Activated CD4-positive, alpha-beta T cell treated with anti-CD3 and anti-CD28 coated beads for 48 hours (primary cell): ENCODE measurements around the gene DACT3.
A peak's percentile ranks its signal among the peaks of the same experiment; 100 is the strongest.

Source experiments
- DNase-seq: peaks from one replicate; pipeline ENCODE4 v3.0.0-alpha.2; 2020

The DACT3 gene

GRCh38 chr19:46661020-46661731 lies at the start of gene DACT3:
DACT3 (minus strand) TSS chr19:46661182; CDS start chr19:46661064, 118 bp downstream.
- peak; percentile 100 for DNase-seq

DNA sequence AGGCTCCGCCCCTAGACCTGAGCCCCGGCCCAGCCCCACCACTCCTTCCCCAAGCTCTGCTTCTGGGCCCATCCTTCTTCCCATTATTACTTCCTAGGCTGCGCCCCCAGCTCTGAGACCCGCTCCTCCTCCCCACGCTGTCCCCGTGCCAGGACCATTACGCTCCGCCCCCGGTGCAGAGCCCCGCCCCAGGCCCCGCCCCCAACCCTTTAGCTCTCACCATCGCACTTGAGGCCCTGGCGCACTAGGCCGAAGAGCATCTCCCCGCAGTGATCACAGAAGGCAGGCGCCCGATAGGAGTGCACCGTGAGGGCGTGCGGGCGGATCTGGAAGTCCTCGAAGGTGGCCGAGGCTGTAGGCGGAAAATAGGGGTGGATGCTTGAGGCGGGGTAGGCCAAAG lies 49.7 kb upstream of the DACT3 start:
- DNase-seq, result no peak

- DNase-seq, result peak; percentile 93
Measured at GRCh38 chr19:46704379-46705076, 43.5 kb upstream of the DACT3 start.

DNA sequence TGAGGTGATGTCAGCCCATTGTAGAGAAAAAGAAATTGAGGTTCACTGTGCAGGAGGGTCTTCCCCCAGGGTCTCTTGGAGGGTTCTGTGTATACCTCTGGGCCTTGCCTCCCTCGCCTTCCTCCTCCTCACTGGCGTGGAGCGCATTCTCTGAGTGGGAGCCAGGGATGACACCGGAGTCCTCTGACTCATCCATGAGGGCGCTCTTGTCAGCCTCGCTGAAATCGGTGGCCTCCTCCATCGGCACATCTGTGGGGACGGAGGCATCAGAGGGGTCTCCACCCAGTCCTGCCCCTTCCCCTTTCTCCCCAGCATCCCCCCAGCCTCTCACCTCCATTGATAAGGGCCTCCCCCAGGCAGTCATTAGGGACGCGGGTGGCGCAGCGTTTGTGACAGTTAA lies 39.7 kb upstream of the DACT3 start:
- DNase-seq, result no peak

DNA sequence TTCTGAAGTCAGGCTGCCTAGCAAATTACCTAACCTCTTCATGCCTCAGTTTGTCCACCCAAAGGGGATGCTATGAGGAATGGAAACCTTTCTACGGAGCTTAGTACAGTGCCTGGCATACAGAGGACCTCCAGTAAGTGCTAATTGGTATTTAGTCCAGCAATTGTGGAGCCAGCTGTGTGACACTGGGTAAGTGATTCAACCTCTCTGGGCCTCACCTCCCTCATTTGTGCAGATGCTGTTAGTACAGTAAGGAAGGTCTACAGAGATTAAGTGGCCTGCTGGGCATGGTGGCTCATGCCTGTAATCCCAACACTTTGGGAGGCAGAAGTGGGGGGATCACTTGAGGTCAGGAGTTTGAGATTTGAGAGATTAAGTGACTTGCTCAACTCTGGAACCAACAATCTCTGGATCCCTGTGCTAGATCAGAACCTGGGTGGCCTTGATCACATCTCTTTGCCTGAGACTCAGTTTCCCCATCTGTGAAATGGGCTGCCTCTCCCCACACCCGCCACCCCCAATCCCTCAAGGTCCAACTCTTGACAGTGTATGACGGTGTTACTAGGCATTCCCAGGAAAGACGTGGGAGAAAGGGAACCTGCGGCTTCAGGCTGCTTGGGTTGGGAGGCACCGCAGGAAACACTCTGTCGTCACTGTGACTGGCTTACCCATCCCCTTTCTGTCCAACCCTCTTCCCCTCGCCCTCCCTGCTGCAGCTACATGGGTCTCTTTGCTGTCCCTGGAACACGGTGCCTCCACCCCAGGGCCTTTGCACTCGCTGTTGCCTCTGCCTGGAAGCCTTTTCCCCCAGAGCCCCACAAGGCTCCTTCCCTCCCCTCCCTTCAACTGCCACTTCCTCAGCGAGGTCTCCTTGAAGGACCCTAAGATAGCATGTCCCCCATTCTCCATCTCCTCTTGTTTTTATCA lies 37.7 kb upstream of the DACT3 start:
- DNase-seq, result no peak

DNA sequence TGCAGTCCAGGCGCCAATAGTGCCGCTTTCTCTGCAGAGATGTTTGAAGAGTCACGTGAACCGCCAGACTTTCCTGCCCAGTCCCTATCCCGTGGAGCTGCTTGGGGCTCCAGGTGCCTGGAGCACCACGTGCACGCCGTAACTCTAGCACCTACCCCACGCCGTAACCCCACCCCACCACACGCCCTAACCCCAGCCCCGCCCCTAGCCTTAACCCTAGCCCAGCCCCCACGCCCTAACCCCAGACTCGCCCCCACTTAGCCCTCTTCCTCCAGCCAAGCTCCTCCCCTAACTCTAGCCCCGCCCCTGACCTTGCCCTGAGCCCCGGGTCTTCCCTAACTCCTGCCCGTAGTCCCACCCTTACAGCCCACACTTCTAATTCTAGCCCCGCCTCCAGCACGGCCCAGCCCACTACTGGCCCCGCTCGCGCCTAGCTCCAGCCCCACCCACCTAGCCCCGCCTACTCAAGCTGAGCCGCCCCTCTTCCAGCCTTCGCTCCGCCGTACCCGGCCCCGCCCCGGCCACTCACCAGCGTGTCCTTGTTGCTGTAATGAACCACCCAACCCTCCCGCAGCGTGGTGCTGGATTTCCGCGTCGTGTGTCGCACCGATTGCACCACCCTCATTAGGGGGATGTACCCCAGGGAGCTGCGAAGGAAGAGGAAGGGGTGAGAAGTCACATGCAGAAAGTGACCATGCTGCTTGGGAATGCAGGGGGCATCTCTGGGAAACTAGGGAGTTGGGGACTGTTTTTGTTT lies 36.4 kb upstream of the DACT3 start:
- peak; percentile 44 for DNase-seq

- DNase-seq, result no peak
Measured at GRCh38 chr19:46696866-46697203, 35.9 kb upstream of the DACT3 start.

DNA sequence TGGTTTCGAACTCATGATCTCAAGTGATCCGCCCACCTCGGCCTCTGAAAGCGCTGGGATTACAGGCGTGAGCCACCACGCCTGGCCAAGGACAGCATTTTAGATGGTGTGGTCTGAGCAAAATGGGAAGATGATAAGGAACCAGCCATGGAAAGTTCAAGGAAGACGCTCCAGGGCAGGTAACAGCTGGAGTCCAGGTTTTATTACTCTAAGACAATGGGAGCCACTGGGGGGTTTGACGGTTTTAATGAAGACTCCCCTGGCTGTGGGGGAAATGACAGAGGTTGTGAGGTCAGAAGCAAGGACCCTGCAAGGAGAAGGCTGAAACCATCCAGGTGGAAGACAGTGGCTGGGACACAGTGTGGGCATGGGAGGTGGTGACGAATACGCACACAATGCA lies 35.1 kb upstream of the DACT3 start:
- no peak for DNase-seq

- no peak for DNase-seq
Measured at GRCh38 chr19:46693760-46694159, 32.8 kb upstream of the DACT3 start.

- no peak for DNase-seq
Measured at GRCh38 chr19:46692918-46693722, 32.1 kb upstream of the DACT3 start.

- DNase-seq, result no peak
Measured at GRCh38 chr19:46691948-46692347, 31.0 kb upstream of the DACT3 start.

DNA sequence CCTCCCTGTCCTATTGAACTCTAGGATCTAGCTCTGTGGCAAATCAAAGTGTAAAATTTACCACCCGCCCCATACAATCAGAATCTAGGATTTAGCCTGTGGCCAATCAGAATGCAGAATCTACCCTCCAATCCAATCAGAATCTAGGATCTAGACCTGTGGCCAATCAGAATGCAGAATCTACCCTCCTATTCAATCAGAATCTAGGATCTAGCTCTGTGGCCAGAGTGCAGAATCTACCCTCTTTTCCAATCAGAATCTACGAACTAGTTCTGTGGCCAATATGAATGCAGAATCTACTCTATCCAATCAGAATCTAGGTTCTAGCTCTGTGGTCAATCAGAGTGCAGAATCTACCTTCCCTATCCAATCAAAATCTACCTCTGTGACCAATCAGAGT lies 30.1 kb upstream of the DACT3 start:
- DNase-seq, result no peak

DNA sequence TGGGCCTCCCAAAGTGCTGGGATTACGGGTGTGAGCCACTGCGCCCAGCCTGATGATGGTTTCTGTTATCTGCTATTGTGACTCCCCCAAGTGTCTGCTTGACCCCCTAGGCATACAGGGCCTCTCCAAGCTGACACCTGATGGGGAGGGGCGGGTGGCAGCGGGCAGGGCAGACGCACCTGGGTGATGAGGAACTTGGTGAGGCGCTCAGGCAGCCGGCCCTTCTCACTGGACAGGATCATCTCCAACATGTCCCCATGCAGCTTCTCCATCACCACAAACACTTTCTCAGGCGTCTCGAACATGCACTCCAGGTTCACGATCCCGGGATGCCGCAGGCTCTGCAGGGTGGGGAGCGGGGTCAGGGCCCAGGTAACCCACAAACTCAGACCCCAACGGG lies 28.4 kb upstream of the DACT3 start:
- DNase-seq, result no peak

DNA sequence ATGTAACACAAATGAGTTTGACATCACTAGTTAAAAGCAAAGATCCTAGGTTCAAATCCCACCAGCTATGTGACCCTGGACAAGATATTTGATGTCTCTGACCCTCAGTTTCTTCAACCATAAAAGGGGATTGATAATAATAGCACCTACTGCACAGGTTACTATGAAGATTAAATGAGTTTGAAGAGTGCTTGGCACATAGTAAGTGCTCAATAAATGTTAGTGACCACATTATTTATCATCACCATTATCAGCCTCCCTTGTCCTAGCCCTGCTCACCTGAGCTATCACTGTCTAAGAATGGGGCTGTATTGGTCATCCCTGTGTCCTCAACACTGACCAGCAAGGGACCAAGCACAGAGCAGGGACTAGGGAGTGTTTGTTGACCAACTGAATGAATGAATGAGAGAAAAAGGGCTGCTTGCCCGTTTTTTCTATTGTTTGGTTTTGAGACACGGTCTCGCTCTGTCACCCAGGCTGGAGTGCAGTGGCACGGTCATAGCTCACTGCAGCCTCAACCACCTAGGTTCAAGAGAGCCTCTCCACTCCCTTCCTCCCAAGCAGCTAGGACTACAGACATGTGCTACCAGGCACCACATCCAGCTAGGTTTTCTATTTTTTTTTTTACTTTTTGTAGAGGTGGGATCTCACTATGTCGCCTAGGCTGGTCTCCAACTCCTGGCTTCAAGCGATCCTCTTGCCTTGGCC lies 26.6 kb upstream of the DACT3 start:
- no peak for DNase-seq

DNA sequence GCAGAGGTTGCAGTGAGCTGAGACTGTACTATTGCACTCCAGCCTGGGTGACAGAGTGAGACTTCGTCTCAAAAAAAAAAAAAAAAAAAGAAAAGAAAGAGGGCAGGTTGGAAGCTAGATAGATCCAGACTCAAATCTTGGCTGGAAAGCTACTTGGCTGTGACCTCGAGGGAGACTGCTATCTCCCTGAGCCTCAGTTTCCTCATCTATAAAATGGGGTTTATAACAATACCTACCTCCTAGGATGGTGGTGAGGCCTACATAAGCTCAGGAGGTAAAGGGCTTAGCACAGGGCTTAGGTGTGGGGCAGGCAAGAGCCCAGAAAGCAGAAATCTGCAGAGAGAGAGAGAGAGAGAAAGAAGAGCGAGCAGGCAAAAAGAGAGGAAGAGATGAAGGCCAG lies 24.2 kb upstream of the DACT3 start:
- DNase-seq, result no peak

GRCh38 chr19:46678110-46678732 lies 17.2 kb upstream of the DACT3 start:
- DNase-seq, result peak; percentile 84

GRCh38 chr19:46674416-46675178 lies 13.6 kb upstream of the DACT3 start:
- no peak for DNase-seq

- no peak for DNase-seq
Measured at GRCh38 chr19:46670813-46671212, 9.8 kb upstream of the DACT3 start.

- no peak for DNase-seq
Measured at GRCh38 chr19:46668662-46669061, 7.7 kb upstream of the DACT3 start.

GRCh38 chr19:46665072-46665471 lies 4.1 kb upstream of the DACT3 start:
- DNase-seq, result no peak
